ENCODE measurements around the gene AP1G1. TPM values are rescaled to one million over a fixed set of nuclear protein-coding genes. Genes with fewer than 3 reads are reported as not detected.

Gene AP1G1
- total RNA-seq, 1 experiment from 2014 or later, result 95.6 TPM

DNA sequence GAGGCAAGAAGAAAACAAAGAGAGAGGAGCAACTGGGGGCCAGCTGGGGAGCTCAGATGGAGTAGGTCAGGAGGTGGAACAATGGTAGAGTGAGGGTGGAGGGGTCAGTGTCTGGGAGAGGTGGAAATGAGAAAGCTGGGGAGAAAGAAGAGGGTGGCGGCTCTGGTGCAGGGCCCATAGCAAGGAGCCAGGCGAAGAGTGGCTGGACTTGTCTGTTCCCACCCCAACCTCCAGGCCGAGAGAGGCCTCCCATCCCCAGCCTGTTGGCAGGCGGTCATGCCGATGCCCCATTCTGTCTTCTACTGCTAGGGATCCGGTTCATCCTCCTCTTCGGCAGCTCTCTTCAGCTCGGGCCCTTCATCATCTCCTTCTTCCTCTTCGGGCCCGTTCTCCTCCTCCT, 31.3 kb downstream of the AP1G1 start:
- no peak overlapping the region for H3K4me3 ChIP-seq (ENCODE audit: low read depth, low read length, poor library complexity, severe bottlenecking)
- no peak for DNase-seq (ENCODE audit: low spot score)
- POLR2A ChIA-PET (ENCODE audit: low non-redundant PET), result no interaction called here
- no TSS peak for BruUV-seq (replicated peaks)
- no peaks in the 10 kb centered on the region for H3K4me1 ChIP-seq (ENCODE audit: insufficient read depth, low read length, poor library complexity, severe bottlenecking)
- H3K9me3 ChIP-seq (ENCODE audit: low read depth, low read length, poor library complexity, severe bottlenecking), result no peaks in the 10 kb centered on the region
- H3K27ac ChIP-seq (ENCODE audit: low read depth, low read length, poor library complexity, severe bottlenecking), result no peak overlapping the region
- intact Hi-C loops (cut with micrococcal nuclease; ENCODE audit: unreplicated experiment), result no loop called here
- CTCF ChIA-PET, result no interaction called here
- H3K36me3 ChIP-seq (ENCODE audit: insufficient read depth, low read length, poor library complexity, severe bottlenecking), result peaks cover 20% of the 10 kb centered on the region
- TF ChIP-seq EZH2 (IDR thresholded peaks at IDR 0.05; ENCODE audit: borderline replicate concordance, low read depth, low read length, poor library complexity, severe bottlenecking), result no peak
- TF ChIP-seq, protein P1, sequence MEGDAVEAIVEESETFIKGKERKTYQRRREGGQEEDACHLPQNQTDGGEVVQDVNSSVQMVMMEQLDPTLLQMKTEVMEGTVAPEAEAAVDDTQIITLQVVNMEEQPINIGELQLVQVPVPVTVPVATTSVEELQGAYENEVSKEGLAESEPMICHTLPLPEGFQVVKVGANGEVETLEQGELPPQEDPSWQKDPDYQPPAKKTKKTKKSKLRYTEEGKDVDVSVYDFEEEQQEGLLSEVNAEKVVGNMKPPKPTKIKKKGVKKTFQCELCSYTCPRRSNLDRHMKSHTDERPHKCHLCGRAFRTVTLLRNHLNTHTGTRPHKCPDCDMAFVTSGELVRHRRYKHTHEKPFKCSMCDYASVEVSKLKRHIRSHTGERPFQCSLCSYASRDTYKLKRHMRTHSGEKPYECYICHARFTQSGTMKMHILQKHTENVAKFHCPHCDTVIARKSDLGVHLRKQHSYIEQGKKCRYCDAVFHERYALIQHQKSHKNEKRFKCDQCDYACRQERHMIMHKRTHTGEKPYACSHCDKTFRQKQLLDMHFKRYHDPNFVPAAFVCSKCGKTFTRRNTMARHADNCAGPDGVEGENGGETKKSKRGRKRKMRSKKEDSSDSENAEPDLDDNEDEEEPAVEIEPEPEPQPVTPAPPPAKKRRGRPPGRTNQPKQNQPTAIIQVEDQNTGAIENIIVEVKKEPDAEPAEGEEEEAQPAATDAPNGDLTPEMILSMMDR (conservative IDR thresholded peaks at IDR 0.05; ENCODE audit: low read depth, low read length), result no peak
- H3K27me3 ChIP-seq (replicated peaks; ENCODE audit: insufficient read depth, low read depth, low read length, poor library complexity), result no peaks in the 10 kb centered on the region

DNA sequence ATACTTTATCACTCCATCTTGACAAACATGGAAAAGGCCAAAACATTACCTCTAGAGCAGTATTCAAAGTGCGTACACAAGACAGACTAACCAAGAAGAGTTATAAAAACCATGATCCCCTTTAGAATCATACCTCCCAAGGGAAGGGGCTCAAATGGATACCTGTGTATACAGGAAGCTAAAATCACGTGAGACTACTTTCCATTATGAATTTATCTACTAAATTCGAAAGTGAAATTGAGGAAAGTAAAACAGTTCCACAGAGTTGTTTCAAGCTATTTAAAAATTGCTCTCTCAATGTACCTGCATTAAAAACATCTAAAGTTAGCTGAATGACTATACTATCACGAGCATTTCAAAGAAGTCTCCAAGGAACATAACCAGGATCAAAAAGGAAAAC, 32.7 kb downstream of the AP1G1 start:
- Histone ChIP-seq H3K9me3 (ENCODE audit: low read depth, low read length, poor library complexity, severe bottlenecking) (no peaks in the 10 kb centered on the region), H3K4me3 (ENCODE audit: low read depth, low read length, poor library complexity, severe bottlenecking) (no peak overlapping the region), H3K27ac (ENCODE audit: low read depth, low read length, poor library complexity, severe bottlenecking) (no peak overlapping the region), H3K36me3 (ENCODE audit: insufficient read depth, low read length, poor library complexity, severe bottlenecking) (peaks cover 30% of the 10 kb centered on the region), H3K4me1 (ENCODE audit: insufficient read depth, low read length, poor library complexity, severe bottlenecking) (no peaks in the 10 kb centered on the region), H3K27me3 (replicated peaks; ENCODE audit: insufficient read depth, low read depth, low read length, poor library complexity) (no peaks in the 10 kb centered on the region)
- DNase-seq (ENCODE audit: low spot score), result no peak
- intact Hi-C loops (cut with micrococcal nuclease; ENCODE audit: unreplicated experiment), result no loop called here
- ChIA-PET POLR2A (ENCODE audit: low non-redundant PET) (no interaction called here), CTCF (no interaction called here)
- no TSS peak for BruUV-seq (replicated peaks)
- TF ChIP-seq EZH2 (IDR thresholded peaks at IDR 0.05; ENCODE audit: borderline replicate concordance, low read depth, low read length, poor library complexity, severe bottlenecking), result no peak

- Histone ChIP-seq H3K27me3 (replicated peaks; ENCODE audit: insufficient read depth, low read depth, low read length, poor library complexity) (no peaks in the 10 kb centered on the region), H3K4me1 (ENCODE audit: insufficient read depth, low read length, poor library complexity, severe bottlenecking) (peaks cover 4% of the 10 kb centered on the region), H3K4me3 (ENCODE audit: low read depth, low read length, poor library complexity, severe bottlenecking) (no peak overlapping the region), H3K27ac (ENCODE audit: low read depth, low read length, poor library complexity, severe bottlenecking) (no peak overlapping the region), H3K9me3 (ENCODE audit: low read depth, low read length, poor library complexity, severe bottlenecking) (no peaks in the 10 kb centered on the region), H3K36me3 (ENCODE audit: insufficient read depth, low read length, poor library complexity, severe bottlenecking) (peaks cover 43% of the 10 kb centered on the region)
- DNase-seq (ENCODE audit: low spot score), result no peak
- CTCF ChIA-PET, result no interaction called here
- intact Hi-C loops (cut with micrococcal nuclease; ENCODE audit: unreplicated experiment), result no loop called here
- BruUV-seq (replicated peaks), result no TSS peak
- POLR2A ChIA-PET (ENCODE audit: low non-redundant PET), result no interaction called here
- TF ChIP-seq, protein P1 (conservative IDR thresholded peaks at IDR 0.05; ENCODE audit: low read depth, low read length), result no peak
- no peak for TF ChIP-seq EZH2 (IDR thresholded peaks at IDR 0.05; ENCODE audit: borderline replicate concordance, low read depth, low read length, poor library complexity, severe bottlenecking)
Observed at GRCh38 chr16:71771571-71771970, 37.1 kb downstream of the AP1G1 start.

DNA sequence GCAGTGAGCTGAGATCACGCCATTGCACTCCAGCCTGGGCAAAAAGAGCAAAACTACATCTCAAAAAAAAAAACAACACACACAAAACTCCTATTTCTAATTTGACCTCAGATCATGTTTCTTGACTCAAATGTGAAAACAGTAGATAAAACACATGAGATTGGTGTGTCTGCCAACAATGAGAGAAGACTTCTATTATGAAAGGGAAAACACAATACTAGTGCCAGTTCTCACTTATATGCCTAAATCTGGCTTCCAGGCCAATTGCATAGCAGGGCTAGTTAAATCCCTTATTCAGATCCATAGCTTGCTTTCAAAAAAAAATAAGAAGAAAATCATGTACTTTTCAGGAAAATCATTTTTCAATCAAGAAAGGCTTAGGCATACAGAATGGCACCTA, 39.4 kb downstream of the AP1G1 start:
- no TSS peak for BruUV-seq (replicated peaks)
- ChIA-PET CTCF (no interaction called here), POLR2A (ENCODE audit: low non-redundant PET) (no interaction called here)
- H3K4me3 ChIP-seq (ENCODE audit: low read depth, low read length, poor library complexity, severe bottlenecking), result no peak overlapping the region
- H3K27me3 ChIP-seq (replicated peaks; ENCODE audit: insufficient read depth, low read depth, low read length, poor library complexity), result no peaks in the 10 kb centered on the region
- H3K36me3 ChIP-seq (ENCODE audit: insufficient read depth, low read length, poor library complexity, severe bottlenecking), result peaks cover 46% of the 10 kb centered on the region
- peaks cover 6% of the 10 kb centered on the region for H3K4me1 ChIP-seq (ENCODE audit: insufficient read depth, low read length, poor library complexity, severe bottlenecking)
- H3K27ac ChIP-seq (ENCODE audit: low read depth, low read length, poor library complexity, severe bottlenecking), result no peak overlapping the region
- DNase-seq (ENCODE audit: low spot score), result no peak
- no peaks in the 10 kb centered on the region for H3K9me3 ChIP-seq (ENCODE audit: low read depth, low read length, poor library complexity, severe bottlenecking)
- intact Hi-C loops (cut with micrococcal nuclease; ENCODE audit: unreplicated experiment), result no loop called here
- TF ChIP-seq EZH2 (IDR thresholded peaks at IDR 0.05; ENCODE audit: borderline replicate concordance, low read depth, low read length, poor library complexity, severe bottlenecking), result no peak
- TF ChIP-seq, protein P1 (conservative IDR thresholded peaks at IDR 0.05; ENCODE audit: low read depth, low read length), result no peak

Data from A673 (cell line).